IMR-90 (cell line): ENCODE data around the gene PHF11. TPM values are rescaled to one million over a fixed set of nuclear protein-coding genes. Genes with fewer than 3 reads are reported as not detected.

Source experiments
- ATAC-seq: fragments of 200-7000 bp; cut with Tn5 transposase; 2 replicates; pipeline ENCODE4 v1.9.1; 2020; ENCODE audit warnings: low read depth, mild to moderate bottlenecking, moderate library complexity
- BruUV-seq: library from RNA; stranded (reverse); fragments of 400-500 nt; replicated peaks from 2 replicates; lab custom pipeline; 2021; lab: Mats Ljungman, UMichigan
- CTCF ChIA-PET: fragments of 300-600 bp; formaldehyde crosslinking; extraction: SDS; loops from one replicate; lab custom pipeline; 2021; ENCODE audit warnings: antibody characterized with exemption; lab: Yijun Ruan, JAX
- POLR2A ChIA-PET: fragments of 300-600 bp; sonication (Branson Sonifier 250); formaldehyde crosslinking; loops from one replicate; lab custom pipeline; 2022; ENCODE audit warnings: antibody characterized with exemption; ENCODE audit not compliant: unreplicated experiment; lab: Charles Lee
- DNase-seq: peaks from one replicate; pipeline ENCODE4 v3.0.0; 2013
- H2AFZ ChIP-seq: replicated peaks from 2 replicates; pipeline ENCODE3; 2013; ENCODE audit warnings: low read length, mild to moderate bottlenecking; ENCODE audit not compliant: poor library complexity
- H2AK5ac ChIP-seq: 2 replicates; pipeline ENCODE4 v1.6.1; 2013; ENCODE audit warnings: low read depth, low read length, inconsistent platforms
- H2AK9ac ChIP-seq: replicated peaks from 2 replicates; pipeline ENCODE3; 2013; ENCODE audit warnings: mild to moderate bottlenecking, low read depth, low read length, moderate library complexity; ENCODE audit not compliant: poor library complexity
- H2BK120ac ChIP-seq: 2 replicates; pipeline ENCODE4 v1.6.1; 2013; ENCODE audit warnings: low read depth, low read length, inconsistent platforms
- H2BK15ac ChIP-seq: 3 replicates; pipeline ENCODE4 v1.6.1; 2013; ENCODE audit warnings: low read depth, low read length, inconsistent platforms
- H2BK20ac ChIP-seq: 2 replicates; pipeline ENCODE4 v1.6.1; 2013; ENCODE audit warnings: low read depth, mild to moderate bottlenecking, inconsistent platforms, low read length, moderate library complexity
- H2BK5ac ChIP-seq: 2 replicates; pipeline ENCODE4 v1.6.1; 2013; ENCODE audit warnings: mild to moderate bottlenecking, low read depth, low read length, inconsistent platforms; ENCODE audit not compliant: poor library complexity, severe bottlenecking
- H3K14ac ChIP-seq: replicated peaks from 2 replicates; pipeline ENCODE4 v1.6.1; 2013; ENCODE audit warnings: low read depth, low read length, inconsistent platforms
- H3K18ac ChIP-seq: 2 replicates; pipeline ENCODE4 v1.6.1; 2013; ENCODE audit warnings: low read depth, low read length, control low read depth
- H3K23ac ChIP-seq: 2 replicates; pipeline ENCODE4 v1.6.1; 2013; ENCODE audit warnings: low read depth, low read length, inconsistent platforms
- H3K27ac ChIP-seq: 2 replicates; pipeline ENCODE4 v1.5.1; 2013; ENCODE audit warnings: mild to moderate bottlenecking, control low read depth, low read length; ENCODE audit not compliant: insufficient read depth
- H3K27me3 ChIP-seq: 2 replicates; pipeline ENCODE4 v1.6.1; 2013; ENCODE audit warnings: low read length; ENCODE audit not compliant: control insufficient read depth, insufficient read depth
- H3K36me3 ChIP-seq: 2 replicates; pipeline ENCODE4 v1.6.1; 2013; ENCODE audit warnings: low read length, mixed read lengths; ENCODE audit not compliant: control insufficient read depth, insufficient read depth
- H3K4ac ChIP-seq: 2 replicates; pipeline ENCODE4 v1.6.1; 2013; ENCODE audit warnings: low read depth, low read length, inconsistent platforms
- H3K4me1 ChIP-seq: 2 replicates; pipeline ENCODE4 v1.6.1; 2013; ENCODE audit warnings: low read length, mixed read lengths; ENCODE audit not compliant: control insufficient read depth, insufficient read depth
- H3K4me2 ChIP-seq: 2 replicates; pipeline ENCODE4 v1.6.1; 2013; ENCODE audit warnings: low read depth, mild to moderate bottlenecking, control low read depth, low read length, moderate library complexity
- H3K4me3 ChIP-seq: 2 replicates; pipeline ENCODE4 v1.5.1; 2013; ENCODE audit warnings: low read depth, mild to moderate bottlenecking, control low read depth, low read length, moderate library complexity; ENCODE audit not compliant: insufficient read depth
- H3K56ac ChIP-seq: 2 replicates; pipeline ENCODE4 v1.6.1; 2013; ENCODE audit warnings: low read length, inconsistent platforms; ENCODE audit not compliant: insufficient read depth; ENCODE audit errors: extremely low read depth
- H3K79me1 ChIP-seq, 2 experiments: 2 replicates each; pipeline ENCODE4 v1.6.1; 2013; ENCODE audit warnings: low read length in 2 of 2, inconsistent platforms in 1 of 2, low read depth in 1 of 2
- H3K9ac ChIP-seq: 2 replicates; pipeline ENCODE4 v1.6.1; 2013; ENCODE audit warnings: low read depth, low read length, control low read depth
- H3K9me1 ChIP-seq: 2 replicates; pipeline ENCODE4 v1.6.1; 2013; ENCODE audit warnings: low read length, inconsistent platforms; ENCODE audit not compliant: insufficient read depth
- H3K9me3 ChIP-seq: 2 replicates; pipeline ENCODE4 v1.6.1; 2013; ENCODE audit warnings: low read length; ENCODE audit not compliant: control insufficient read depth, insufficient read depth
- H4K20me1 ChIP-seq: 2 replicates; pipeline ENCODE4 v1.6.1; 2013; ENCODE audit warnings: low read length, inconsistent platforms; ENCODE audit not compliant: insufficient read depth
- H4K5ac ChIP-seq: 2 replicates; pipeline ENCODE4 v1.6.1; 2013; ENCODE audit warnings: mild to moderate bottlenecking, low read depth, low read length, control low read depth
- H4K8ac ChIP-seq, 2 experiments: 2 replicates each; pipeline ENCODE4 v1.6.1; 2013; ENCODE audit warnings: low read depth in 2 of 2, low read length in 2 of 2, control low read depth in 1 of 2, inconsistent platforms in 1 of 2
- H4K91ac ChIP-seq: 2 replicates; pipeline ENCODE4 v1.6.1; 2013; ENCODE audit warnings: low read depth, low read length, inconsistent platforms; ENCODE audit not compliant: insufficient read depth
- MAFK ChIP-seq: IDR thresholded peaks from 2 replicates; pipeline ENCODE4 v1.6.1; 2012; ENCODE audit warnings: low read depth, low read length, improper control_type of control experiment
- POLR2A ChIP-seq: IDR thresholded peaks from 2 replicates; pipeline ENCODE4 v1.6.1; 2012; ENCODE audit warnings: mild to moderate bottlenecking, low read depth, low read length
- RAD21 ChIP-seq: IDR thresholded peaks from 2 replicates; pipeline ENCODE4 v1.6.1; 2012; ENCODE audit warnings: low read length, improper control_type of control experiment
- SMC3 ChIP-seq: fragments of 150-350 bp; IDR thresholded peaks from 2 replicates; pipeline ENCODE4 v1.6.1; 2016; ENCODE audit warnings: low read depth, mild to moderate bottlenecking, antibody characterized with exemption, low read length, moderate library complexity
- WGBS, 2 experiments: methylation state at CpG; one replicate each; pipeline versions ENCODE4 v1.1.5 to v1.1.7; 2013; ENCODE audit warnings: missing lambda C conversion rate in 2 of 2; ENCODE audit not compliant: insufficient read length in 1 of 2; ENCODE audit errors: extremely low coverage in 2 of 2; 5-methylcytosine and 5-hydroxymethylcytosine counted together
- dilution Hi-C: fragments of 300-500 bp; cut with HindIII; formaldehyde crosslinking; loops from one replicate; pipeline ENCODE4 v1.14.3; 2018; ENCODE audit warnings: low sequenced_read_pairs; ENCODE audit not compliant: unreplicated experiment
- in situ Hi-C: fragments of 300-500 bp; cut with MboI; formaldehyde crosslinking; loops from 3 replicates; pipeline ENCODE4 v1.14.3; 2019; ENCODE audit warnings: low sequenced_read_pairs, inconsistent platforms, mixed read lengths
- intact Hi-C: fragments of 100-400 bp; cut with micrococcal nuclease; formaldehyde crosslinking; loops from 2 replicates; pipeline ENCODE4 v1.10.0; 2022
- polyA plus RNA-seq, 3 experiments: library from polyadenylated mRNA; depleted of rRNA; stranded (reverse); fragments of >200 nt; gene quantifications; 2 replicates each; pipeline ENCODE4 v1.2.3, GENCODE V29; 2012; ENCODE audit warnings: low replicate concordance in 1 of 3
- total RNA-seq: library from RNA; depleted of rRNA; stranded (reverse); fragments of >200 nt; gene quantifications from 2 replicates; pipeline ENCODE4 v1.2.3, GENCODE V29; 2012
- TF ChIP-seq, protein P1 (sequence below): conservative IDR thresholded peaks from 2 replicates; pipeline ENCODE4 v1.5.1; 2012; ENCODE audit warnings: mild to moderate bottlenecking, low read depth, low read length, improper control_type of control experiment
- TF ChIP-seq, protein P2 (sequence below): fragments of 150-350 bp; IDR thresholded peaks from 2 replicates; pipeline ENCODE4 v1.6.1; 2016; ENCODE audit warnings: low read depth, mild to moderate bottlenecking, low read length, moderate library complexity, borderline replicate concordance
- TF ChIP-seq, protein P3 (sequence below): fragments of 150-350 bp; IDR thresholded peaks from 2 replicates; pipeline ENCODE4 v1.6.1; 2017; ENCODE audit warnings: mild to moderate bottlenecking, antibody characterized with exemption, low read length, low read depth

PHF11 gene
- total and polyA plus RNA-seq, 2 of the 4 experiments (the other 2 are of a cell fraction), result 3.9 to 15.4 TPM

DNA sequence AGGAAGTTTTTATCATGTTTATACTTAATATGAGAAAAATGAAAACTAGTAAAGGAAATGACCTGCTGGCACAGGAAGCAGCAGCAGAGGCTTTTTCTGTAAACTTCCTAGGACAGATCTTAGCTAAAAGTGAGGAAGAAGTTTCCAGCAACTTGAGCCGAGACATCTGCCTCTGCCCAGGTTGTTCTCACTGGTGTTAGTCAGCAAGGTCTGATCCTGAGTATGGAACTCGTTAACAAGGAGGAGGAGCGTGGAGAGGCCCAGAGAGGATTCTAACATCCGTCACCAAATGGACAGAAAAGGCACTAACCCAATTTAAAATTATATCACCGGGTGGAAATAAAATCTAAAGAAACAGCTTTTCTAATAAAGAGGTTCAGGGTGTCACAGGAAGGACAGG is 43.6 kb downstream of the PHF11 start:
- TF ChIP-seq, protein P1, sequence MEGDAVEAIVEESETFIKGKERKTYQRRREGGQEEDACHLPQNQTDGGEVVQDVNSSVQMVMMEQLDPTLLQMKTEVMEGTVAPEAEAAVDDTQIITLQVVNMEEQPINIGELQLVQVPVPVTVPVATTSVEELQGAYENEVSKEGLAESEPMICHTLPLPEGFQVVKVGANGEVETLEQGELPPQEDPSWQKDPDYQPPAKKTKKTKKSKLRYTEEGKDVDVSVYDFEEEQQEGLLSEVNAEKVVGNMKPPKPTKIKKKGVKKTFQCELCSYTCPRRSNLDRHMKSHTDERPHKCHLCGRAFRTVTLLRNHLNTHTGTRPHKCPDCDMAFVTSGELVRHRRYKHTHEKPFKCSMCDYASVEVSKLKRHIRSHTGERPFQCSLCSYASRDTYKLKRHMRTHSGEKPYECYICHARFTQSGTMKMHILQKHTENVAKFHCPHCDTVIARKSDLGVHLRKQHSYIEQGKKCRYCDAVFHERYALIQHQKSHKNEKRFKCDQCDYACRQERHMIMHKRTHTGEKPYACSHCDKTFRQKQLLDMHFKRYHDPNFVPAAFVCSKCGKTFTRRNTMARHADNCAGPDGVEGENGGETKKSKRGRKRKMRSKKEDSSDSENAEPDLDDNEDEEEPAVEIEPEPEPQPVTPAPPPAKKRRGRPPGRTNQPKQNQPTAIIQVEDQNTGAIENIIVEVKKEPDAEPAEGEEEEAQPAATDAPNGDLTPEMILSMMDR, result no peak
- TF ChIP-seq MAFK (no peak), POLR2A (no peak), RAD21 (no peak), SMC3 (no peak)
- TF ChIP-seq, protein P2, sequence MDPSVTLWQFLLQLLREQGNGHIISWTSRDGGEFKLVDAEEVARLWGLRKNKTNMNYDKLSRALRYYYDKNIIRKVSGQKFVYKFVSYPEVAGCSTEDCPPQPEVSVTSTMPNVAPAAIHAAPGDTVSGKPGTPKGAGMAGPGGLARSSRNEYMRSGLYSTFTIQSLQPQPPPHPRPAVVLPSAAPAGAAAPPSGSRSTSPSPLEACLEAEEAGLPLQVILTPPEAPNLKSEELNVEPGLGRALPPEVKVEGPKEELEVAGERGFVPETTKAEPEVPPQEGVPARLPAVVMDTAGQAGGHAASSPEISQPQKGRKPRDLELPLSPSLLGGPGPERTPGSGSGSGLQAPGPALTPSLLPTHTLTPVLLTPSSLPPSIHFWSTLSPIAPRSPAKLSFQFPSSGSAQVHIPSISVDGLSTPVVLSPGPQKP, result no peak
- TF ChIP-seq, protein P3, sequence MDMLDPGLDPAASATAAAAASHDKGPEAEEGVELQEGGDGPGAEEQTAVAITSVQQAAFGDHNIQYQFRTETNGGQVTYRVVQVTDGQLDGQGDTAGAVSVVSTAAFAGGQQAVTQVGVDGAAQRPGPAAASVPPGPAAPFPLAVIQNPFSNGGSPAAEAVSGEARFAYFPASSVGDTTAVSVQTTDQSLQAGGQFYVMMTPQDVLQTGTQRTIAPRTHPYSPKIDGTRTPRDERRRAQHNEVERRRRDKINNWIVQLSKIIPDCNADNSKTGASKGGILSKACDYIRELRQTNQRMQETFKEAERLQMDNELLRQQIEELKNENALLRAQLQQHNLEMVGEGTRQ, result no peak
- Histone ChIP-seq H2BK15ac (no peak overlapping the region), H3K9ac (no peak overlapping the region), H3K9me1 (peaks cover 7% of the 10 kb centered on the region), H3K36me3 (peaks cover 14% of the 10 kb centered on the region), H3K56ac (no peak overlapping the region), H3K4me1 (no peaks in the 10 kb centered on the region), H2BK20ac (no peak overlapping the region), H3K27ac (no peak overlapping the region), H2AK5ac (no peak overlapping the region), H3K4me2 (no peak overlapping the region), H2AK9ac (no peak overlapping the region), H3K79me1 (peaks cover 0 to 3% of the 10 kb centered on the region in 2 experiments; a peak in 1 of 4 replicates), H3K18ac (no peak overlapping the region), H4K91ac (no peak overlapping the region), H4K20me1 (no peaks in the 10 kb centered on the region), H3K27me3 (no peaks in the 10 kb centered on the region), H3K23ac (no peak overlapping the region), H2AFZ (no peak overlapping the region), H4K8ac (no peak overlapping the region), H2BK120ac (no peak overlapping the region), H3K14ac (no peak overlapping the region), H3K9me3 (no peaks in the 10 kb centered on the region), H3K4me3 (no peak overlapping the region), H3K4ac (no peak overlapping the region), H2BK5ac (no peak overlapping the region), H4K5ac (no peak overlapping the region)
- WGBS, 2 experiments, result no CpG with 5 or more reads among the region's 5 CpGs
- ATAC-seq (no peak), DNase-seq (peak; percentile 20)
- in situ Hi-C loops (no loop called here), intact Hi-C loops (no loop called here), dilution Hi-C loops (no loop called here)
- ChIA-PET CTCF (no interaction called here), POLR2A (no interaction called here)
- no TSS peak for BruUV-seq
